AG20443 (cell line): Measurements from ENCODE around the gene ITCH.
"Not testable (repeated sequence)": the region's sequence is repeated elsewhere in the genome, so short reads cannot be mapped to it uniquely, and the experiment has no call there.

Source experiments
- DNase-seq: peaks from one replicate; pipeline ENCODE4 v3.0.0; 2012; ENCODE audit warnings: low spot score, mixed read lengths

The ITCH gene

GRCh38 chr20:34414525-34414924 is 51.5 kb downstream of the ITCH start:
- DNase-seq = not testable (repeated sequence)

GRCh38 chr20:34415079-34415478 is 52.0 kb downstream of the ITCH start:
- no peak for DNase-seq

- DNase-seq = no peak
These were observed 57.1 kb downstream of the ITCH start for GRCh38 chr20:34420146-34420545.

GRCh38 chr20:34420975-34421374 is 57.9 kb downstream of the ITCH start:
- DNase-seq = no peak

- DNase-seq = no peak
These were observed 58.8 kb downstream of the ITCH start for GRCh38 chr20:34421766-34422466.

- DNase-seq = not testable (repeated sequence)
These were observed 62.1 kb downstream of the ITCH start for GRCh38 chr20:34425032-34425690.

- peak; percentile 9 for DNase-seq
These were observed 63.0 kb downstream of the ITCH start for GRCh38 chr20:34426026-34426425.

GRCh38 chr20:34427331-34427730 is 64.3 kb downstream of the ITCH start:
- no peak for DNase-seq

GRCh38 chr20:34427784-34428183 is 64.7 kb downstream of the ITCH start:
- no peak for DNase-seq

GRCh38 chr20:34431168-34431567 is 68.1 kb downstream of the ITCH start:
- DNase-seq = no peak

- not testable (repeated sequence) for DNase-seq
These were observed 69.6 kb downstream of the ITCH start for GRCh38 chr20:34432663-34433062.

GRCh38 chr20:34433391-34433790 is 70.3 kb downstream of the ITCH start:
- no peak for DNase-seq

- no peak for DNase-seq
These were observed 72.5 kb downstream of the ITCH start for GRCh38 chr20:34435589-34435988.

GRCh38 chr20:34437330-34437986 is 74.4 kb downstream of the ITCH start:
- DNase-seq = peak; percentile 14

GRCh38 chr20:34439168-34439567 is 76.1 kb downstream of the ITCH start:
- DNase-seq = no peak

GRCh38 chr20:34441423-34441822 is 78.3 kb downstream of the ITCH start:
- DNase-seq = not testable (repeated sequence)

- no peak for DNase-seq
These were observed 80.5 kb downstream of the ITCH start for GRCh38 chr20:34443546-34443945.

- no peak for DNase-seq
These were observed 82.3 kb downstream of the ITCH start for GRCh38 chr20:34445177-34446065.

- DNase-seq = no peak
These were observed 85.4 kb downstream of the ITCH start for GRCh38 chr20:34448517-34448916.

- DNase-seq = no peak
These were observed 86.9 kb downstream of the ITCH start for GRCh38 chr20:34449674-34450592.
